KMS-11 (cell line): Measurements from ENCODE around the gene WRAP73.

ENCODE experiments used
- H2AFZ ChIP-seq: fragments of 200-600 bp; sonication (generic); 2 replicates; pipeline ENCODE4 v1.6.1; 2016; ENCODE audit warnings: antibody characterized with exemption, mixed run types, low read depth
- H3K27ac ChIP-seq: fragments of 200-600 bp; sonication (generic); 2 replicates; pipeline ENCODE4 v1.6.1; 2016; ENCODE audit warnings: mild to moderate bottlenecking, mixed run types
- H3K27me3 ChIP-seq: fragments of 200-600 bp; sonication (generic); 2 replicates; pipeline ENCODE4 v1.6.1; 2017; ENCODE audit warnings: mild to moderate bottlenecking, low read depth, mixed run types, moderate library complexity; ENCODE audit not compliant: insufficient read depth
- H3K36me3 ChIP-seq: fragments of 200-600 bp; sonication (generic); 2 replicates; pipeline ENCODE4 v1.6.1; 2017; ENCODE audit warnings: mild to moderate bottlenecking, mixed run types; ENCODE audit not compliant: insufficient read depth
- H3K4me1 ChIP-seq: fragments of 200-600 bp; sonication (generic); 2 replicates; pipeline ENCODE4 v1.6.1; 2016; ENCODE audit warnings: mild to moderate bottlenecking, low read depth, mixed run types; ENCODE audit not compliant: poor library complexity, severe bottlenecking
- H3K4me2 ChIP-seq: fragments of 200-600 bp; sonication (generic); 2 replicates; pipeline ENCODE4 v1.7.0; 2016; ENCODE audit warnings: mild to moderate bottlenecking, mixed run types
- H3K4me3 ChIP-seq: fragments of 200-600 bp; sonication (generic); IDR thresholded peaks from 2 replicates; pipeline ENCODE4 v1.6.1; 2017; ENCODE audit warnings: low read depth, low read length, mixed read lengths; ENCODE audit not compliant: insufficient read depth
- H3K79me2 ChIP-seq: fragments of 200-600 bp; sonication (generic); 2 replicates; pipeline ENCODE4 v1.6.1; 2016; ENCODE audit warnings: low read depth, mixed run types; ENCODE audit not compliant: insufficient read depth
- H3K9ac ChIP-seq: fragments of 200-600 bp; sonication (generic); 2 replicates; pipeline ENCODE4 v1.6.1; 2016; ENCODE audit warnings: mild to moderate bottlenecking, mixed run types
- H4K20me1 ChIP-seq: fragments of 200-600 bp; sonication (generic); 2 replicates; pipeline ENCODE4 v1.6.1; 2016; ENCODE audit warnings: mild to moderate bottlenecking, mixed run types; ENCODE audit not compliant: insufficient read depth
- CTCF ChIP-seq: fragments of 200-600 bp; sonication (generic); conservative IDR thresholded peaks from 2 replicates; pipeline ENCODE4 v1.6.1; 2017; ENCODE audit warnings: low read depth, mild to moderate bottlenecking, antibody characterized with exemption, low read length, moderate library complexity, mixed read lengths

The WRAP73 gene

GRCh38 chr1:3608154-3608553 lies 41.7 kb downstream of the WRAP73 start:
- TF ChIP-seq CTCF: no peak
- Histone ChIP-seq H4K20me1 (no peaks in the 10 kb centered on the region), H3K4me1 (no peaks in the 10 kb centered on the region), H3K4me2 (no peak overlapping the region), H3K36me3 (no peaks in the 10 kb centered on the region), H2AFZ (no peak overlapping the region), H3K27me3 (peaks cover 95% of the 10 kb centered on the region), H3K4me3 (no peak overlapping the region), H3K27ac (no peak overlapping the region), H3K79me2 (no peaks in the 10 kb centered on the region), H3K9ac (no peak overlapping the region)

- H3K4me3 ChIP-seq: no peak overlapping the region
- H3K79me2 ChIP-seq: no peaks in the 10 kb centered on the region
- H2AFZ ChIP-seq: no peak overlapping the region
- no peak for TF ChIP-seq CTCF
- no peak overlapping the region for H3K4me2 ChIP-seq
- no peaks in the 10 kb centered on the region for H3K36me3 ChIP-seq
- H3K9ac ChIP-seq: no peak overlapping the region
- H3K4me1 ChIP-seq: no peaks in the 10 kb centered on the region
- H4K20me1 ChIP-seq: no peaks in the 10 kb centered on the region
- H3K27ac ChIP-seq: no peak overlapping the region
- peaks cover 95% of the 10 kb centered on the region for H3K27me3 ChIP-seq
These were observed 42.2 kb downstream of the WRAP73 start for GRCh38 chr1:3607703-3608065.

GRCh38 chr1:3606779-3607702 lies 42.9 kb downstream of the WRAP73 start:
- no peak overlapping the region for H3K4me2 ChIP-seq
- H3K27ac ChIP-seq: no peak overlapping the region
- no peaks in the 10 kb centered on the region for H3K36me3 ChIP-seq
- H3K4me3 ChIP-seq: no peak overlapping the region
- H2AFZ ChIP-seq: no peak overlapping the region
- no peak overlapping the region for H3K9ac ChIP-seq
- H3K27me3 ChIP-seq: peaks cover 95% of the 10 kb centered on the region
- H4K20me1 ChIP-seq: no peaks in the 10 kb centered on the region
- no peak for TF ChIP-seq CTCF
- no peaks in the 10 kb centered on the region for H3K4me1 ChIP-seq
- H3K79me2 ChIP-seq: no peaks in the 10 kb centered on the region

GRCh38 chr1:3604997-3605823 lies 44.7 kb downstream of the WRAP73 start:
- Histone ChIP-seq H3K4me2 (no peak overlapping the region), H4K20me1 (no peaks in the 10 kb centered on the region), H3K4me3 (no peak overlapping the region), H3K4me1 (no peaks in the 10 kb centered on the region), H2AFZ (no peak overlapping the region), H3K9ac (no peak overlapping the region), H3K27me3 (peaks cover 98% of the 10 kb centered on the region), H3K27ac (no peak overlapping the region), H3K36me3 (no peaks in the 10 kb centered on the region), H3K79me2 (no peaks in the 10 kb centered on the region)
- no peak for TF ChIP-seq CTCF
